PC-9 (cell line): ENCODE data around the gene NKAIN2. TPM values are rescaled to one million over a fixed set of nuclear protein-coding genes. Genes with fewer than 3 reads are reported as not detected.

Experiments used
- BruUV-seq: library from RNA; stranded (reverse); fragments of 400-500 nt; replicated peaks from 2 replicates; lab custom pipeline; 2021; lab: Mats Ljungman, UMichigan
- CTCF ChIA-PET: fragments of 300-600 bp; sonication (Branson Sonifier 250); formaldehyde crosslinking; loops from one replicate; lab custom pipeline; 2022; ENCODE audit warnings: antibody characterized with exemption; lab: Charles Lee
- POLR2A ChIA-PET: fragments of 300-600 bp; sonication (Branson Sonifier 250); formaldehyde crosslinking; loops from one replicate; lab custom pipeline; 2022; ENCODE audit warnings: antibody characterized with exemption; ENCODE audit not compliant: unreplicated experiment; lab: Charles Lee
- DNase-seq, 2 experiments: peaks; one replicate each; pipeline versions ENCODE4 v3.0.0 to v3.0.0-alpha.2; 2015 to 2022; ENCODE audit warnings: mixed read lengths in 1 of 2
- H2AFZ ChIP-seq: fragments of 200-600 bp; sonication (generic); 2 replicates; pipeline ENCODE4 v1.8.1; 2017; ENCODE audit warnings: antibody characterized with exemption
- H3F3A ChIP-seq: fragments of 200-600 bp; sonication (generic); 2 replicates; pipeline ENCODE4 v1.8.1; 2017; ENCODE audit warnings: antibody characterized with exemption, mild to moderate bottlenecking, low read depth; ENCODE audit not compliant: insufficient read depth
- H3K27ac ChIP-seq: fragments of 200-600 bp; sonication (generic); 2 replicates; pipeline ENCODE4 v1.6.1; 2016; ENCODE audit warnings: mixed run types
- H3K27me3 ChIP-seq: fragments of 200-600 bp; sonication (generic); 2 replicates; pipeline ENCODE4 v1.6.1; 2016; ENCODE audit warnings: low read depth, mixed run types; ENCODE audit not compliant: insufficient read depth
- H3K36me3 ChIP-seq: fragments of 200-600 bp; sonication (generic); 2 replicates; pipeline ENCODE4 v1.6.1; 2016; ENCODE audit warnings: low read depth, mixed run types
- H3K4me1 ChIP-seq: fragments of 200-600 bp; sonication (generic); replicated peaks from 2 replicates; pipeline ENCODE4 v1.6.1; 2016; ENCODE audit warnings: mixed run types; ENCODE audit not compliant: insufficient read depth
- H3K4me2 ChIP-seq: fragments of 200-600 bp; sonication (generic); 2 replicates; pipeline ENCODE4 v1.6.1; 2017; ENCODE audit warnings: mixed run types
- H3K4me3 ChIP-seq: fragments of 200-600 bp; sonication (generic); 2 replicates; pipeline ENCODE4 v1.6.1; 2016; ENCODE audit warnings: mixed run types
- H3K79me2 ChIP-seq: fragments of 200-600 bp; sonication (generic); 2 replicates; pipeline ENCODE4 v1.6.1; 2017; ENCODE audit warnings: low read depth, mixed run types
- H3K9me2 ChIP-seq: fragments of 200-600 bp; sonication (generic); 2 replicates; pipeline ENCODE4 v1.8.1; 2017; ENCODE audit warnings: mild to moderate bottlenecking; ENCODE audit not compliant: insufficient read depth
- H3K9me3 ChIP-seq: fragments of 200-600 bp; sonication (generic); 2 replicates; pipeline ENCODE4 v1.8.1; 2016; ENCODE audit warnings: low read depth; ENCODE audit not compliant: insufficient read depth
- H4K20me1 ChIP-seq: fragments of 200-600 bp; sonication (generic); 2 replicates; pipeline ENCODE4 v1.8.1; 2017; ENCODE audit not compliant: insufficient read depth
- CTCF ChIP-seq: fragments of 200-600 bp; sonication (generic); conservative IDR thresholded peaks from 2 replicates; pipeline ENCODE4 v1.6.1; 2017; ENCODE audit warnings: mixed run types, antibody characterized with exemption, mild to moderate bottlenecking, moderate library complexity
- EZH2 ChIP-seq: fragments of 200-600 bp; sonication (generic); IDR thresholded peaks from 2 replicates; pipeline ENCODE4 v1.8.0; 2017; ENCODE audit warnings: antibody characterized with exemption, low read depth
- intact Hi-C: fragments of 100-400 bp; cut with micrococcal nuclease; formaldehyde crosslinking; loops from one replicate; pipeline ENCODE4 v1.10.0; 2022; ENCODE audit not compliant: unreplicated experiment
- total RNA-seq: library from RNA; stranded (reverse); gene quantifications from 2 replicates; pipeline ENCODE4 v1.2.3, GENCODE V29; 2021

NKAIN2 gene
- total RNA-seq, 1 experiment from 2014 or later: not detected

GRCh38 chr6:124143435-124143834 is 339.8 kb downstream of the NKAIN2 start:
- Histone ChIP-seq H3K9me2 (no peaks in the 10 kb centered on the region), H3F3A (no peaks in the 10 kb centered on the region), H2AFZ (no peak overlapping the region), H3K4me3 (no peak overlapping the region), H3K36me3 (no peaks in the 10 kb centered on the region), H3K4me2 (no peak overlapping the region), H4K20me1 (no peaks in the 10 kb centered on the region), H3K79me2 (no peaks in the 10 kb centered on the region), H3K27me3 (no peaks in the 10 kb centered on the region), H3K27ac (no peak overlapping the region), H3K9me3 (no peaks in the 10 kb centered on the region), H3K4me1 (no peaks in the 10 kb centered on the region)
- TF ChIP-seq CTCF (no peak), EZH2 (no peak)
- ChIA-PET CTCF (no interaction called here), POLR2A (interaction anchor here (0.6 kb wide), 1 partner anchor 604 kb away, joined by 6 read pairs; no protein-coding TSS in a partner anchor)
- BruUV-seq: no TSS peak
- intact Hi-C loops: no loop called here
- no peak for DNase-seq

GRCh38 chr6:124147621-124148020 is 344.0 kb downstream of the NKAIN2 start:
- Histone ChIP-seq H3K9me2 (no peaks in the 10 kb centered on the region), H3K4me1 (no peaks in the 10 kb centered on the region), H3K36me3 (no peaks in the 10 kb centered on the region), H3K4me2 (no peak overlapping the region), H3K79me2 (no peaks in the 10 kb centered on the region), H3K4me3 (no peak overlapping the region), H4K20me1 (no peaks in the 10 kb centered on the region), H3F3A (no peaks in the 10 kb centered on the region), H3K27me3 (no peaks in the 10 kb centered on the region), H2AFZ (no peak overlapping the region), H3K9me3 (no peaks in the 10 kb centered on the region), H3K27ac (no peak overlapping the region)
- no TSS peak for BruUV-seq
- TF ChIP-seq EZH2 (no peak), CTCF (no peak)
- DNase-seq: no peak
- intact Hi-C loops: no loop called here
- ChIA-PET CTCF (no interaction called here), POLR2A (no interaction called here)

GRCh38 chr6:124148236-124148957 is 344.7 kb downstream of the NKAIN2 start:
- ChIA-PET CTCF (no interaction called here), POLR2A (no interaction called here)
- no peak for DNase-seq
- H3K36me3 ChIP-seq: no peaks in the 10 kb centered on the region
- no peaks in the 10 kb centered on the region for H4K20me1 ChIP-seq
- TF ChIP-seq EZH2 (no peak), CTCF (no peak)
- BruUV-seq: no TSS peak
- H3F3A ChIP-seq: no peaks in the 10 kb centered on the region
- no peaks in the 10 kb centered on the region for H3K9me3 ChIP-seq
- no peaks in the 10 kb centered on the region for H3K4me1 ChIP-seq
- H3K4me3 ChIP-seq: no peak overlapping the region
- H3K4me2 ChIP-seq: no peak overlapping the region
- H2AFZ ChIP-seq: no peak overlapping the region
- intact Hi-C loops: no loop called here
- H3K79me2 ChIP-seq: no peaks in the 10 kb centered on the region
- no peaks in the 10 kb centered on the region for H3K9me2 ChIP-seq
- H3K27ac ChIP-seq: no peak overlapping the region
- H3K27me3 ChIP-seq: no peaks in the 10 kb centered on the region
